HG03066 (cell line): Measurements from ENCODE around the gene PLXNA2.
A peak's percentile ranks its signal among the peaks of the same experiment; 100 is the strongest.

Source experiments
- ATAC-seq: cut with Tn5 transposase; IDR thresholded peaks from one replicate; pipeline ENCODE4 v1.9.1; 2021; ENCODE audit warnings: low read depth; ENCODE audit not compliant: unreplicated experiment

Gene PLXNA2

DNA sequence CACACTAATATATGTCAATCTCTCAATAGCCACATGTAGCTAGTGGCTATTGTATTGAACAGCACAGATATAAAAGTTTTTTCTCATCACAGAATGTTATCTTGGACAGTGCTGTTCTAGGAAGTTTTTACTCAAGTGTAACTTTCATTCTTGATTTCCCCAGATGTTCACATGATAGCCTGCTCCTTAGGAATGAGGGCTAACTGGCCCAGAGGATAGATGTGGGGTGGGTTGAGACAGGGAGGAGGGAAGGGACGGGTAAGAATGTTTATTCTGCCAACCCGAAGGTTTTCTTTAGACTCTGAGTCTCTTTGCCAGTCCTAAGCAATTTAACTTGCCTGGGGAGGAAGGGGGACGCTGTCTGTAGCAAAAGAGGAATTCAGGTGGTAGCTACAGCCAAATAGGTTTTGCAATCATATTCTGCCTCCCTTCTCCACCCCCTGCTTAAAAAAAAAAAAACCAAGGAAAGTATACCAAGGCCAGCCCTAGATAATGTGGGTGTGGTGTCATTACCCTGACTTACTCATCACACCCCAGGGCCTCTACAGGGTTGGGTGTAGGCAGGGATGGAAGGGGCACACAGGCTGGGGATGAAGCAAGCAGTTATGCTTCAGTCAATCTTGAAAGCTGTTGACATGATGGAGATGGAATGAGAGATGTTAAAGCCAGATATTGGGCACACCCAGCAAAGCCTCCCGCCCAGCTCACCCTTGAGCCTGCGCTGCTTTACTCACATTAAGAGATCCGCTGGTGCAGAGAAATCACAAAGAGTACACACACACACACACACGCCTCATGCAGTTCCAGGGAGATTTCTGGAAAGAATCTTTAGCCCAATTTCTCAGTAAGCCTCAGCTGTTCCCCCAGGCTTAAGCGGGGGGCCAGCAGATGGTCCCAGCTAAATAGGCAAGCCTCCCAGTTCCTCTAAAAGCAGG is 59.9 kb downstream of the PLXNA2 start:
- ATAC-seq = no peak

DNA sequence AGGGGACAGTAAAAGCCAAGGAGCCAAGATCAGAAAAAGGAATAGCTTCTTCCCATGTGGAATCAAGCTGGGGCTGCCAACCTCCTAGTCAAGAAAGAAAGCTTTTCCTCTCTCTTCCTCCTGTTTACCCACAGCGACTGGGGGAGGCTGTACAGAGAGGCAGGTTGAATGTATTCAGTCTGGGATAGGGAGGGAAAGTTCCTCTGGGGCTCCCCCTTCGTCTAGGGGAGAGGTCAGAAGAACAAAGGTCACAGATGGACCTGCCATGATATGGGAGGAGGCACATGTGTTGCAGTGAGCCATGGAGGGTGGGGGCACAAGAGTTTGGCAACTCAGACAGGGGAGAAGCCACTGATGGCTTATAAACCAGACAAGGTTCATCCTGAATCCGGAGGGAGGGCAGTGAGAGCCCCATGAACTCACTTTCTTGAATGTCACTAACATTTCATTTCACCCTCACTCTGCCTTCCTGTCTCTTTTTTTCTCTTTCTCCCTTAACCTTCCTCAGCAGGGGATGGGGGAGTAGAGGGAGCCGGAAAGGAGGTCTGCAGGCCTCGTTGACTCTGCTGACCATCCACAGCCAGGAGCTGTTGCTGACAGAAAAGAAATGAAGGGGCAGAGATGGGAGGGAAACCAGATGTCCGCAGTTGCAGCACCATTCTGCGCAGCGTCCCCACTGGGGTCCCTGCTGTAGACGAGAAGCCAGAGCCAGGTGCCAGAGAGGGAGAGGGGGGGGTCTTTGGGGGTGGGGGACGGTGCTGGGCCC is 61.1 kb downstream of the PLXNA2 start:
- ATAC-seq = no peak

DNA sequence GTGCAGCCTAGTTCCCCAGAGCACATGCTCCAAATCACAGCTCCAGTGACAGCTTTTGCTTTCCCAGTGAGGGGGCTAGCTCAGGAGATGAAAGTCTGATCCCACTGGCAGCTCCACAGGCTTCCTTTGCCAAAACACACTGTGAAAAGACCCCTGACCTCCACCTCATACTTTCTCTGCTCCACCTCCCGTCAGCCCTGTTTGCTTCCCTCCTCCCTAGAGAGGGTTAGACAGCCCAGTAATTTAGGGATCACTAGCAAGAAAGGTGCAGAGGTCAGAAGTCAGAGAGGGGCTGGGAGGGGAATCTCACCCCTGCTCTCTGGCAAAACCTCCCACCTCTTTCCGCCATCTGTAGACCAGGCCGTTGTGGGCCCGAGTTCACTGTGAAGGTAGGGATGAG is 62.8 kb downstream of the PLXNA2 start:
- ATAC-seq = no peak

DNA sequence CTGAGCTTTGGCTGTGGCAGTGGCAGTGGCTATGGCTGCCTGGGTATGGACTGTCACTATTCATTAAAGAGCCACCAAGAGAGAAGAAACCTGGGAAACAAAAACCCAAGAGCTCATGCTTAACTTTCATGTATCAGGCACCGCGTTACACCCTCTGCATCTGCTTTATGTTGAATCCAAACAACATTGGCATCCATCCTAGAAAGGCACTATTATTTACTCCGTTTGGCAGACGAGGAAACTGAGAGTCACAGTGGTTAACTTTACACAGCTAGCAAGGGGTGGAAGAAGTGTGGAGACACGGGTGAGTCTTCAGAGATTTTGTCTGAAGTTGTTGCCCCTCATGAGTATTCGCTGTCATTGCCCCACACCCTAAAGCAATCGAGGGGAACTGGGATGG is 63.8 kb downstream of the PLXNA2 start:
- no peak for ATAC-seq

DNA sequence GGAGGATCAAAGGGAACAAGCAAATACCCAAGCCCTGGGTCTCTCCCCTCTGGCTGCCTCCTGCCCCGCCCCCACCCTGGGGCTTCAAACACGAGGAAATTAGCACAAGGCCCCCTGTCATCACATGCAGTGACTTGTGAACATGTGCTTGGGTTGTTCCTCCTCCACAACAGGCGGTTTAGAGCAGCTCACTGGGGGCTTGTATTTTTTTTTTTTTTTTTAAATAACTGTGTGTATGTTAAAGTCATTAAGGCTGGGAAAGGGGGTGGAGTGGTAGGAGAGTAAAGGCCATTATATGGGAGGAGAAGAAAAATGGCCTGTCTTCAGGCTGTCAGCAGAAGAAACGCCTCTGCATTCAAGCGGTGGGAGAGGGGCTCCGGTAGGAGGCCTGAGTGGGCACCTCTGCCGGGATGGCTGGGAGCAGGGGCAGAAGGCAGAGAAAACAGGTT is 64.2 kb downstream of the PLXNA2 start:
- no peak for ATAC-seq

DNA sequence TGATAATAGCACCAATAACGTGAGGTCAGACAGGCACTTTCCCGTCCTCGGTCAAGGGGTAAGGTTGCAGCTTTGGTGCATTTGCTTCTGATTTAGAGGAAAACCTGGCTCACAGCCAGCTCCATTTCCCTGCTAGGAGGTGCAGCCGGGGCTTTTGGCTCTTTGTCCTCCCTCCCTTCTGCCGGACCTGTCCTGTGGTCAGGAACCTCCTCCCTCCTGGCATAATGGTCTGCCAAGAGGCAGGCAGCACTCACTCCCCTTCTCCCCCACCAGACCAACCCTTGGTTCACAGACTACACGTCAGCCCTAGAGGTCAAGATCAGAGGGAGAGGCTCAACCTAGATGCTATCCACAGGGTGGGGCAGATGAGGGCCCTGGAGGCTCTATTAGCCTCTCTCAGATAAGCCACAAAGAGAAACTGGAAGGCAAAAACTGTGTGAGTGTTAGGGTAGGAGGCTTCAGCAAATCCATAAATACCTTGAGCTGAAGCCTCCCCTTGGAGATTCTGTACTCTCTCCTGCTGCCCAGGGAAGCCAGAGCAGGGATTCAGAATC is 64.8 kb downstream of the PLXNA2 start:
- no peak for ATAC-seq

DNA sequence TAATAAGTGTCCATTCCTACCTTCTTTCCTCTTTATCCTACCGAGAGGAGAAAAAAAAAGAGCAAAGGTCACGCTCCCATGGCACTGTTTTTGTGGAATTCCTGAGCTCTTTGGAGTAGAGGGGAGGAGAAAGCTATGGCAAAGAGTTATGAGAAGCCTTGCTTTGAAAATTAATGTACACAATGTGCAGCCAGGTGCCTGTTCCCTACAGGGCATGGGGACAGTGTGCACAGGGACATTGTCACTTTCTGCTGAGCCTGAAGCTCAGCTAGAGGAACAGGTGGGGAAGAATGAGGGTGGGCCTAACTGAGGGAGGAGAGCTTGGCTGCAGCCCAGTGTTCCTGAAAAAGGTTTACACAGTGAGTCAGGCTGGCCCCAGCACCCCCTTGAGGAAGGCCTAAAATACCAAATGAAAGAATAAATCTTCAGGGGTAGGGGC is 66.1 kb downstream of the PLXNA2 start:
- no peak for ATAC-seq

DNA sequence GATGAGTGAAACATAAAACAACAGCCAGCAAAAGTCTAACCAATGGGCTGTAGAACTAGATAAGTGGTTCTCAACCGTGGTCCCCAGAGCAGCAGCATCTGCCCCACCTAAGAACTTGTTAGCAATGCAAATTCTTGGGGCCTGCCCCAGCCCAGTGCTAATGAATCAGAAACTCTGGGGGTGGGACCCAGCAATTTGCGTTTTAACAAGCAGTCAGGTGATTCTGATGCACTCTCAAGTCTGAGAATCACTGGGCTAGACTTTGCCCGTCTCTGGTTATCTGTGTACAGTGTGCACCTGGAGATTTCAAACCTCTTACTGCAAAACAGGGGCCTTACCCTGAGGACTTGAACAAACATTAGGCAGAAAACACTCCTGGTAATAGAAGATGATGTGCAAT is 66.5 kb downstream of the PLXNA2 start:
- peak; percentile 71 for ATAC-seq

DNA sequence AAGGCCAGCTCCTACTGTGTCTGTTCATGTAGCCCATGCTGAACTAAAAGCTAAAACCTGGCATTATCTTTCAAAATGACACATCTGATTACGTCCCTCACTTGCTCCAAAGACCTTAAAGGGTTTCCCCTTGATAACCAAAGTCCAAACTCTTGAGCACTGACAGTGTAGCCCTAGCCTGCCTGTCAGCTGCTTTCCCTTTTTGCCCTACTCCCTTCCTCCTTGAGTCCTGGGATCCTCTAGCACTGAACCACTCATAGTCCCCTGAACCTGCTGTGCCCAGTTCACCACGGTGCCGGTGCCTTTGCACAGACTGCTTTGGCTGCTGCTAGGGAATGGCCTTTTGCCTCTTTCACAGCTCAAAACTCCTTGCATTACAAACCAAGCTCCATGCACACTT is 67.5 kb downstream of the PLXNA2 start:
- no peak for ATAC-seq

DNA sequence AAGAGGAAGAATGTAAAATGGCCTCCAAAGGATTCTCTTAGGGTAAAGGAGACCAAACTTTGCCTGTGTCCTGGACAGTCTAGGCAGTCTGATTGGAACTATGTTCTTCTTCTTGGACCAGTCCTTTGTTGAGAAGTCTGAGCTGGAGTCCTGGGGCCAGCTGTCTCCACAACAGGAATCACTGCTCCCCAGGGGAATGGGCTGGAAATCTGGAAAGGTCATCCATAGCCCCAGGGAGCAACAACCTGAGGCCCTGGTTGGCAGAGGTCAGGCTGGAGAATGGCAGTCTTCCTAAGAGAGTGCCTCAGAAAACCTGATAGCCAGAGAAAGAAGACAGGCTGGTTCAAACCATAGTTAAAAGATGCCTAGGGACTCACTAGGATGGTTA is 68.7 kb downstream of the PLXNA2 start:
- no peak for ATAC-seq

DNA sequence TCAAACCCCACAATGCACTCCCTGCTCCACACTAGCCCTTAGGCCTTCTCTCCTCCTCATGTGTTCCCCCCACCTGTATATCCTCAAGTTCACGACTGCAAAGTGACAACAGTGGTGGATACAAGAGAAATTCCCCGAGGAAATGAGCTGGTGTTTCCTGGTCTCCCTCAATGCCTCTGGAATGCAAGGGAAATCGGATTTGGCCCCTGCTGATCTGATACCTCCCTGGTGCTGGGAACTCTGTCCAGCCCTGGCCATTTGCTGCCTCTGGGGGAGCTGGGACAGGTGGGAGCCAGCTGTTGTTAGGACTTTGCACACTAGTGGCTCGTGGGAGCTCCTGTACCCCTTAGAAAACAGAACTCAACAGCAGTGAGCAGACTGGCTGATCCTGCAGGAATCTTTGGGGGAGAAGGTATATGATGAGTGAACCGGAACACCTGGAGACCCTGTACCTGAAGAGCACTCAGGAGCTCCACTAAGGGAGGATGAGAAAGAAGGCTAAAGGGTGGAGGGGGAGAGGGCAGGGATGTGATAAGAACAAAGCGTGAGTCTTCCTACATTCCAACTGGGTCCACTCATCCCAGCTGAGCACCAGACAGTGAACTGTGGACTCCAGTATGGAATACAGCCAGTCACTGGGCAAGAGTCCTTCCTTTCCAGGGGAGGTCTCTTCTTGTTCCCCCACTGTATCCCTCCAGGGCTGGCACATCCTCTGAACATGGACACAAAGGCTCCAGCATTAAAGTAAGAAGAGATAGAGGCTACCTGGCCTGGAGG is 69.3 kb downstream of the PLXNA2 start:
- ATAC-seq = no peak

DNA sequence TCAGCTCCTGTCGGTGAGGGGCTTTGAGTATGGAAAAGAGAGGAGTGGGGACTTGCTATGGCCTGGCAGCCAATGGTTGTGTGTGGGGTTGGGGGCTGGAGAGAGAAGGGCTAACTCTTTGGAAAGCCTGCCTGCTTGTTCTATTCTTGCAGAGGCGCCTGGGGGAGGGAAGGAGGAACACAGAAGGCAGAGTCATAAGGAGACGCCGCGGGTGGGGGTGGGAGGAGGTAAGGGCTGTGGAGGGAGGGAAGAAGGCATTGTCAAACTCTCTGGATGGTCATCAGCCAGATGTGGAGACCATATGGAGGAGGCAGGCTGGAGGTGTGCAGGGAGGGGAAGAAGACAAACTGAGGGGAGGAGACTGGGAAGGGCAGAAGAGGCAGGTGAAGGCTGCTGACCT is 70.0 kb downstream of the PLXNA2 start:
- ATAC-seq = no peak

DNA sequence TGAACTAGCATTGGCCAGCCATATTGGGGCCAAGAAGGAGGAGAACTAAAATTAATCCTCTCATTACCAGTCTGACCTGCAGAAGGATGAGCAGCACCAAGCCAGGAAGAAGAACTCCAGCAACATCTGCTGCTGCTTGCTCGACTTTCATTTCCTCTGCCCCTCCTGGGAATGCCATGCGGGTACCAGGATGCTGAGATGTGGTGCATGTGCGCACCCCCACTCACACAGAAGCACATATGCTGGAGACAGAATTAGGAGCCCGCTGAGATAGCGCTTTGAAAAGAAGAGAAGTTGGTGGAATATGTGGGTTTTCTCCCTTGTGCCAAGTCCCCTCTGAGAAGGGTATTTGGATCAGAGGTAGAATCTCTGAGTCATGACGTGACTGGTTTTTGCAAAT is 70.4 kb downstream of the PLXNA2 start:
- ATAC-seq = no peak

DNA sequence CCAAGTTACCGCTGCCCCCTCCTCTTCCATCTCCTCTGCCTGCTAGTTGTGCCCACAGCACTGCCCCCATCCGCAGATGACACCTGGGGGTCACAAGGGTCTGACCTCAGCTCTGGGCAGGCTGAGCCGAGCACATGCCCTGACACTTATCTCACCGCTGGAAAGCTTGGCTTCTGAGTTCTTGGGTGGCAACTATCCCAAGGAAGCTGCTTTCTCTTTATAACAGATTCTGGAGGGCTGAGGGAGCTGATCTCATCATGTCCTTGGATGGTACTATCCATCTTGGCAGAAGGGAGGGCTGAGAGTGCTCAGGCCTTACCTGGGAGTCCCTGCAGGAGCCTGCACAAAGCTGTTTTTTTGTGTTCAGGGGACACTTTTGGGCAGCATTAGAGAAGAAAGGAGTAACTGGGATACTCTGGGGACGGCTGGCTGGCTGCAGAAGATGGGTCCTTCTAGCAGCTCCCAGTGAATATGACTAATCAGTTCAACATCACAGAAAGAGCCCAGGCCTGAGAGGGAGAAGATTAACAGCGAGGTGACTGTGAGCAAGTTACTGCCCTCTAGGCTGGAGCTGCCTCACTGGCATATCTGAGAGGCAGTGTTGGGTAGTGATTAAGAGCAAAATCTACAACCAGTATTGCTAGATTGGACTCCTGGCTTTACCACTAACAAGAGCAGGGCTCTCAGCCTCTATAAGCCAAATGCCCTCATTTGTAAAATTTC is 71.6 kb downstream of the PLXNA2 start:
- no peak for ATAC-seq

DNA sequence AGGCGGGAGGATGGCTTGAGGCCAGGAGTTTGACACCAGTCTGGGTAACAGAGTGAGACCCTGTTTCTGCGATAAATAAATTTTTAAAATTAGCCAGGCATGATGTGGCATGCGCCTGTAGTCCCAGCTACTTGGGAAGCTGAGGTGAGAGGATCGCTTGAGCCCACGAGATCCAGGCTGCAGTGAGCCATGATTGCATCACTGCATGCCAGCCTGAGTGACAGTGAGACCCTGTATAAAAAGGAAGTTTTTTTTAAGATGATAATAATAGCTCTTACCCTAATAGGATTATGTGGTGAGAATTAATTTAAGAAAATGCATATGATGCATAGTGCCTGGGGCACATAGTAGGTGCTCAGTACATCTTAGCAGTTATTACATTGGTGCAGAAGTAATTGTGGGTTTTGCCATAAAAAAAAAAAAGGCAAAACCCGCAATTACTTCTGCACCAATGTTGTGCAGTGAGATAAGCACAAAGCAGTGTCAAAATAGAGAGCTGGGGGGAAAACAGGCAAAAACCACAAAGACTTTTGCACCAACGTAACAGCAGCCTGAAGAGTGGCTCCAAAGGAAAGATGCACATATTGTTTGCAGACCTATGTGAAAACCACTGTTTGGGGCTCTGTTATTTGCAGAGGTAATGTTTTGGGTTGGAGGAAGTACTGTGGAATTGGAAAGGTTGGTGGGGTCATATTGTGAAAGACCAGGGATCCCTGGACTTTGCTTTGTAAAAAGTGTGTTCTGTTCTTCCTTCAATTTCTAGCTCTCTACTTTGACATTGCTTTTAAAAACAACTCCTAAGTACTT is 72.4 kb downstream of the PLXNA2 start:
- ATAC-seq = no peak

DNA sequence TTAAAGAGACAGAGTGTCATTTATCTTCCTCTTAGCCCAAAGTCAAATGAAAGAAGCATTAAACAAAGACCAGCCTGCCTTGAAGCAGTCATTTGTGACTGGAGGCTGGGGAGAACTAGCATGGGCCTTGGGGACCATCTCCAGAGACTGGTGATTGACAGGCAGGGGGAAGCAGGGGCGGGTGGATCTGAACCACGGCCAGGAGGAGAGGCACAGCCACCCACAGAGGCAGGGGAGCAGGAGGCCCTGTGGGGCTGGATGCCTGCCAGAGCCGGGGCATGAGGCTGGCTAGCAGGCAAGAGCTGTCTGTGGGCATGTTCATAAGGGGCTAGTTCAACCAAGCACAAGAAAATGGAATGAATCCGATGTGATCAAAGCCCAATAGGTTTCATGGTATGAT is 73.9 kb downstream of the PLXNA2 start:
- no peak for ATAC-seq

DNA sequence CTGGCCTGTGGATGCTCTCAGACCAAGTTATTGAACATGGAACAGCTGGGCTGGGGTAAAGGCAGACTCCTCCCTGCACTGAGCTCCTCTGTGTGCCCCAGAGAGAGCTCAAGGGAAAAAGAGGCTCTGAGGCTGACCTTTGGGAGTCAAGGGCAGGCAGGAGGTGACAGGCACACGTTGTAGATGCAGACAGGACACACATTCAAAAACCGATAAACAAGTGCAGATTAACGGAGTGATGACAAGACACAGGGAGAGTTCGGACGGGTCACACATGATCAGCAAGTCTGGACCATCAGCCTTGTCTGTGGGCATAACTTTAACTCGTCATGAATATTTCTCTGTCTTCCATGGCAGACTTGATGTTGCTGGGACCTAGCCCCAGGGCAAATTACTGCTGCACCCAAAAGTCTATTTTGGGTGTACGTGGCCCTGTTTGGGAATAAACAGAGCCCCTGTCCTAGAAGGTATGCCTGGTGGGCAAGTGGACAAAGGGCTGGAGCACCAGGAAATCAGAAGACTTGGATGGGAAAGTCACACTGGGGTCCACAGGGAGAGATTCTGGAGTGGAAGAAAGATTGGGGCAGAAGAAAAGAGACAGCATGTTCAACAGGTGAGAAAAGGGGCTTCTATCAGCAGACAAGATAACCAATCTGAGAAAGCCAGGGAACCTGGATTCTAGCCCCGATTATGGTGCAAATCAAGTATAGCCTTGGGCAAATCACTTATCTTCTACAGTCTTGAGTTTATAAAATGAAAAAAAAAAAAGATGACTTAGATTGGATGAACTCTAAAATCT is 74.9 kb downstream of the PLXNA2 start:
- ATAC-seq = no peak

DNA sequence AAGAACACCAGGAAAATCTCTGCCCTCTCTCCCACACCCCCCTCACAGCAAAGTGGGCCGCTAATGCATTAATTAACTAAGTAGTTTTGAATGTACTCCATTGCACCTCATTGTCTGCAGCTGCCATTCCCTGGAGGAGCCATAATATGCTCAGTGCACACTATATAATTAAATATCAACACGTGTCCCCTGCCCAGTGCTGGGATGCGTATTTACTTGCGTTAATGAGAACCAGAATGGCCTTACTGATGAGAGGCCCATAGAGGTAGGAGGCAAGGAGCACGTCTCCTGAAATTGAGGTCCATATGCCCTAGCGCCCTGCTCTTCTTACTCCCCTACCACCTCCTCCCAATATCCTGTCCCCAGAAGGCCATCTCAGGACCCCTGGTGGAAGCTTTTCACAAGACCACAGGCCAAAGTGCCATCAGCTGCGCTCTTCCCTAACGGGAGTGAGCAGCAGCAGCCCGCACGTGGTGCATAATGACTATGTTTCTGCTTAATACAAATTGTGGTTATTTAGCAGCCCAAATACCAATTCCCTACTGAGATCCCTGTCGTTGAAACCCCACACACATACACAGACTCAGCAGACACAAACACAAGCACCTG is 76.8 kb downstream of the PLXNA2 start:
- ATAC-seq = no peak
